OCI-LY1 (cell line): ENCODE measurements around the gene ARHGEF11.

ENCODE experiments used
- H2AFZ ChIP-seq: fragments of 200-600 bp; sonication (generic), shearing (Covaris generic); 2 replicates; pipeline ENCODE4 v1.6.0; 2014; ENCODE audit warnings: antibody characterized with exemption, mild to moderate bottlenecking, low read length
- H3F3A ChIP-seq: fragments of 200-600 bp; sonication (generic), shearing (Covaris generic); 2 replicates; pipeline ENCODE4 v1.6.0; 2014; ENCODE audit warnings: mild to moderate bottlenecking, antibody characterized with exemption, low read length, moderate library complexity; ENCODE audit not compliant: insufficient read depth
- H3K27ac ChIP-seq: fragments of 200-600 bp; sonication (generic); 2 replicates; pipeline ENCODE4 v1.5.1; 2014; ENCODE audit warnings: low read length, mixed run types, mild to moderate bottlenecking, low read depth; ENCODE audit not compliant: poor library complexity, severe bottlenecking
- H3K27me3 ChIP-seq: fragments of 200-600 bp; sonication (generic); 2 replicates; pipeline ENCODE4 v1.6.0; 2014; ENCODE audit warnings: antibody characterized with exemption, mild to moderate bottlenecking, low read length, moderate library complexity; ENCODE audit not compliant: insufficient read depth
- H3K36me3 ChIP-seq: fragments of 200-600 bp; sonication (generic); 2 replicates; pipeline ENCODE4 v1.6.1; 2014; ENCODE audit warnings: mild to moderate bottlenecking, antibody characterized with exemption, low read length, moderate library complexity, mixed read lengths; ENCODE audit not compliant: insufficient read depth
- H3K4me1 ChIP-seq: fragments of 200-600 bp; sonication (generic); 2 replicates; pipeline ENCODE4 v1.5.1; 2014; ENCODE audit warnings: mild to moderate bottlenecking, low read length, moderate library complexity; ENCODE audit not compliant: insufficient read depth, severe bottlenecking
- H3K4me2 ChIP-seq: fragments of 200-600 bp; sonication (generic), shearing (Covaris generic); 2 replicates; pipeline ENCODE4 v1.6.1; 2014; ENCODE audit warnings: low read length
- H3K4me3 ChIP-seq: fragments of 200-600 bp; sonication (generic); 2 replicates; pipeline ENCODE4 v1.5.1; 2014; ENCODE audit warnings: low read length, low read depth, mild to moderate bottlenecking, mixed read lengths; ENCODE audit not compliant: poor library complexity, severe bottlenecking
- H3K79me2 ChIP-seq: fragments of 200-600 bp; shearing (Covaris generic); 2 replicates; pipeline ENCODE4 v1.6.1; 2016; ENCODE audit warnings: mixed run types, low read length, mixed read lengths; ENCODE audit not compliant: insufficient read depth
- H3K9ac ChIP-seq: fragments of 200-600 bp; sonication (generic), shearing (Covaris generic); 2 replicates; pipeline ENCODE4 v1.6.1; 2014; ENCODE audit warnings: mild to moderate bottlenecking, low read length, mixed read lengths
- H3K9me2 ChIP-seq: fragments of 200-600 bp; sonication (generic), shearing (Covaris generic); 2 replicates; pipeline ENCODE4 v1.6.1; 2014; ENCODE audit warnings: low read depth, mild to moderate bottlenecking, low read length, mixed read lengths
- H3K9me3 ChIP-seq: fragments of 200-600 bp; shearing (Covaris generic); 2 replicates; pipeline ENCODE4 v1.6.1; 2014; ENCODE audit warnings: low read length, mixed read lengths
- H4K20me1 ChIP-seq: fragments of 200-600 bp; sonication (generic), shearing (Covaris generic); 2 replicates; pipeline ENCODE4 v1.6.0; 2016; ENCODE audit warnings: mild to moderate bottlenecking, low read length; ENCODE audit not compliant: insufficient read depth
- CTCF ChIP-seq: fragments of 200-600 bp; sonication (generic), shearing (Covaris generic); IDR thresholded peaks from 2 replicates; pipeline ENCODE4 v1.5.1; 2017; ENCODE audit warnings: mild to moderate bottlenecking, antibody characterized with exemption, low read length, moderate library complexity, mixed read lengths
- EZH2 ChIP-seq: fragments of 200-600 bp; sonication (generic), shearing (Covaris generic); IDR thresholded peaks from 2 replicates; pipeline ENCODE4 v1.8.0; 2017; ENCODE audit warnings: borderline replicate concordance, mixed run types, mild to moderate bottlenecking, antibody characterized with exemption, low read length, moderate library complexity, mixed read lengths

The ARHGEF11 gene

GRCh38 chr1:157084720-157085119, 39.2 kb upstream of the ARHGEF11 start:
- Histone ChIP-seq H3K27me3 (no peaks in the 10 kb centered on the region), H4K20me1 (no peaks in the 10 kb centered on the region), H3K36me3 (no peaks in the 10 kb centered on the region), H3K4me3 (no peak overlapping the region), H3K4me1 (no peaks in the 10 kb centered on the region), H3K9me2 (no peaks in the 10 kb centered on the region), H3K4me2 (no peak overlapping the region), H3F3A (no peaks in the 10 kb centered on the region), H3K27ac (no peak overlapping the region), H3K79me2 (no peaks in the 10 kb centered on the region), H3K9ac (no peak overlapping the region), H3K9me3 (no peaks in the 10 kb centered on the region), H2AFZ (no peak overlapping the region)
- no peak for TF ChIP-seq CTCF
- TF ChIP-seq EZH2, result no peak

GRCh38 chr1:157081707-157082106, 36.2 kb upstream of the ARHGEF11 start:
- Histone ChIP-seq H2AFZ (no peak overlapping the region), H3K27ac (no peak overlapping the region), H3K4me1 (no peaks in the 10 kb centered on the region), H3K9ac (no peak overlapping the region), H4K20me1 (no peaks in the 10 kb centered on the region), H3K4me3 (no peak overlapping the region), H3K79me2 (no peaks in the 10 kb centered on the region), H3K27me3 (peaks cover 6% of the 10 kb centered on the region; the same call in 1 of the 2 replicates), H3K36me3 (no peaks in the 10 kb centered on the region), H3K9me3 (no peaks in the 10 kb centered on the region), H3K9me2 (no peaks in the 10 kb centered on the region), H3F3A (no peaks in the 10 kb centered on the region), H3K4me2 (no peak overlapping the region)
- TF ChIP-seq EZH2 (no peak), CTCF (no peak)

GRCh38 chr1:157080714-157081113, 35.2 kb upstream of the ARHGEF11 start:
- H3K4me2 ChIP-seq, result no peak overlapping the region
- H3K36me3 ChIP-seq, result no peaks in the 10 kb centered on the region

More at GRCh38 chr1:157080714-157081113, 35.2 kb upstream of the ARHGEF11 start:
- TF ChIP-seq EZH2, result no peak
- TF ChIP-seq CTCF, result no peak
- H3K9me2 ChIP-seq, result no peaks in the 10 kb centered on the region
- no peaks in the 10 kb centered on the region for H3K9me3 ChIP-seq
- H3K27ac ChIP-seq, result no peak overlapping the region
- no peak overlapping the region for H3K9ac ChIP-seq
- H3K4me1 ChIP-seq, result no peaks in the 10 kb centered on the region
- H3K4me3 ChIP-seq, result no peak overlapping the region
- no peaks in the 10 kb centered on the region for H4K20me1 ChIP-seq
- H2AFZ ChIP-seq, result no peak overlapping the region
- H3F3A ChIP-seq, result no peaks in the 10 kb centered on the region
- no peaks in the 10 kb centered on the region for H3K79me2 ChIP-seq
- H3K27me3 ChIP-seq, result peaks cover 6% of the 10 kb centered on the region; the same call in 1 of the 2 replicates
